WTC11 (cell line): ENCODE results near the gene DSEL. TPM values are rescaled to one million over a fixed set of nuclear protein-coding genes. Genes with fewer than 3 reads are reported as not detected.

Source experiments
- ATAC-seq: fragments of 200-7000 bp; cut with Tn5 transposase; 2 replicates; pipeline ENCODE4 v1.10.0; 2021; ENCODE audit warnings: mild to moderate bottlenecking, moderate library complexity
- CTCF ChIA-PET: fragments of 300-600 bp; sonication (Branson Sonifier 250); formaldehyde crosslinking; loops from one replicate; lab custom pipeline; 2021; ENCODE audit warnings: antibody characterized with exemption; lab: Charles Lee
- POLR2A ChIA-PET: fragments of 350-600 bp; sonication (Branson Sonifier 250); formaldehyde crosslinking; loops from one replicate; lab custom pipeline; 2021; ENCODE audit warnings: antibody characterized with exemption; lab: Charles Lee
- DNase-seq: peaks from one replicate; pipeline ENCODE4 v3.0.0; 2021; ENCODE audit warnings: low spot score
- H3K27ac Mint-ChIP-seq: 2 replicates; pipeline ENCODE4 v1.8.0; 2021; ENCODE audit warnings: mixed read lengths
- H3K27me3 Mint-ChIP-seq: 2 replicates; pipeline ENCODE4 v1.8.0; 2021; ENCODE audit warnings: low read depth, mild to moderate bottlenecking, moderate library complexity, mixed read lengths
- H3K36me3 Mint-ChIP-seq: 2 replicates; pipeline ENCODE4 v1.8.0; 2021; ENCODE audit warnings: mixed read lengths
- H3K4me1 Mint-ChIP-seq: 2 replicates; pipeline ENCODE4 v1.8.0; 2022; ENCODE audit warnings: mixed read lengths
- H3K4me3 Mint-ChIP-seq: 2 replicates; pipeline ENCODE4 v1.8.0; 2021; ENCODE audit warnings: mild to moderate bottlenecking, moderate library complexity, mixed read lengths
- H3K9me3 Mint-ChIP-seq: 2 replicates; pipeline ENCODE4 v1.8.0; 2021; ENCODE audit warnings: mixed read lengths
- ATF1 ChIP-seq: sonication (generic); formaldehyde crosslinking; IDR thresholded peaks from 2 replicates; pipeline ENCODE4 v1.8.1; 2023; ENCODE audit warnings: mild to moderate bottlenecking, moderate library complexity, missing genetic modification reagents
- CBFB ChIP-seq: sonication (generic); formaldehyde crosslinking; IDR thresholded peaks from 2 replicates; pipeline ENCODE4 v1.8.1; 2022; ENCODE audit warnings: mild to moderate bottlenecking, low read depth, missing genetic modification reagents
- CTCF ChIP-seq: fragments of 200-600 bp; IDR thresholded peaks from 2 replicates; pipeline ENCODE4 v1.8.0; 2022; ENCODE audit warnings: antibody characterized with exemption
- E2F1 ChIP-seq: sonication (generic); formaldehyde crosslinking; IDR thresholded peaks from 2 replicates; pipeline ENCODE4 v1.8.0; 2022; ENCODE audit warnings: mild to moderate bottlenecking, missing genetic modification reagents
- E2F4 ChIP-seq: sonication (generic); formaldehyde crosslinking; IDR thresholded peaks from 2 replicates; pipeline ENCODE4 v1.8.1; 2022; ENCODE audit warnings: low read depth, mild to moderate bottlenecking, moderate library complexity, missing genetic modification reagents, borderline replicate concordance
- E2F5 ChIP-seq: sonication (generic); formaldehyde crosslinking; IDR thresholded peaks from 2 replicates; pipeline ENCODE4 v1.8.1; 2022; ENCODE audit warnings: mild to moderate bottlenecking, moderate library complexity, missing genetic modification reagents
- IRF1 ChIP-seq: sonication (generic); formaldehyde crosslinking; IDR thresholded peaks from 2 replicates; pipeline ENCODE4 v1.8.0; 2023; ENCODE audit warnings: missing genetic modification reagents
- JAZF1 ChIP-seq: fragments of 250-450 bp; sonication (Bioruptor Pico); IDR thresholded peaks from 2 replicates; pipeline ENCODE4 v1.9.0; 2021; ENCODE audit warnings: moderate library complexity, mild to moderate bottlenecking, inconsistent platforms
- MAX ChIP-seq: sonication (generic); formaldehyde crosslinking; IDR thresholded peaks from 2 replicates; pipeline ENCODE4 v1.8.0; 2022; ENCODE audit warnings: mild to moderate bottlenecking, missing genetic modification reagents
- MLX ChIP-seq: sonication (generic); formaldehyde crosslinking; IDR thresholded peaks from 2 replicates; pipeline ENCODE4 v1.8.1; 2023; ENCODE audit warnings: mild to moderate bottlenecking, missing genetic modification reagents, moderate library complexity
- MXD4 ChIP-seq: fragments of 250-450 bp; sonication (Bioruptor Pico); IDR thresholded peaks from 2 replicates; pipeline ENCODE4 v1.8.0; 2021; ENCODE audit warnings: mild to moderate bottlenecking, moderate library complexity, borderline replicate concordance
- NFYB ChIP-seq: sonication (generic); formaldehyde crosslinking; conservative IDR thresholded peaks from 2 replicates; pipeline ENCODE4 v1.8.0; 2022; ENCODE audit warnings: low read depth, missing genetic modification reagents
- NR3C1 ChIP-seq: sonication (generic); formaldehyde crosslinking; conservative IDR thresholded peaks from 2 replicates; pipeline ENCODE4 v1.8.1; 2023; ENCODE audit warnings: low read depth, mild to moderate bottlenecking, missing genetic modification reagents
- OVOL2 ChIP-seq: fragments of 250-450 bp; sonication (Bioruptor Pico); IDR thresholded peaks from 2 replicates; pipeline ENCODE4 v1.9.0; 2021; ENCODE audit warnings: mild to moderate bottlenecking, borderline replicate concordance
- PRRX2 ChIP-seq: fragments of 250-450 bp; sonication (Bioruptor Pico); IDR thresholded peaks from 2 replicates; pipeline ENCODE4 v1.8.0; 2021; ENCODE audit warnings: mild to moderate bottlenecking
- SP1 ChIP-seq: sonication (generic); formaldehyde crosslinking; conservative IDR thresholded peaks from 2 replicates; pipeline ENCODE4 v1.8.1; 2022; ENCODE audit warnings: missing genetic modification reagents
- USF2 ChIP-seq: sonication (generic); formaldehyde crosslinking; IDR thresholded peaks from 2 replicates; pipeline ENCODE4 v1.8.1; 2023; ENCODE audit warnings: mild to moderate bottlenecking, missing genetic modification reagents, moderate library complexity
- ZNF121 ChIP-seq: sonication (generic); formaldehyde crosslinking; IDR thresholded peaks from 2 replicates; pipeline ENCODE4 v1.8.0; 2023; ENCODE audit warnings: missing genetic modification reagents
- ZNF416 ChIP-seq: fragments of 250-450 bp; sonication (Bioruptor Pico); IDR thresholded peaks from 2 replicates; pipeline ENCODE4 v1.9.0; 2021; ENCODE audit warnings: mild to moderate bottlenecking, inconsistent platforms
- ZSCAN18 ChIP-seq: fragments of 250-450 bp; sonication (Bioruptor Pico); IDR thresholded peaks from 2 replicates; pipeline ENCODE4 v2.1.2; 2022; ENCODE audit warnings: mild to moderate bottlenecking, moderate library complexity
- total RNA-seq: library from RNA; stranded (reverse); gene quantifications from 3 replicates; pipeline ENCODE4 v1.2.3, GENCODE V29; 2021

DSEL gene
- total RNA-seq, 1 experiment from 2014 or later: 33.4 TPM

- ChIA-PET POLR2A (no interaction called here), CTCF (no interaction called here)
- no peak for DNase-seq
- Mint-ChIP-seq H3K27me3 (no peaks in the 10 kb centered on the region; the same call in 1 of the 2 replicates), H3K4me3 (no peak overlapping the region), H3K9me3 (peaks cover 28% of the 10 kb centered on the region), H3K4me1 (peaks cover 6% of the 10 kb centered on the region), H3K36me3 (peaks cover 14% of the 10 kb centered on the region; the same call in 1 of the 2 replicates), H3K27ac (no peak overlapping the region)
- TF ChIP-seq NR3C1 (CRISPR knock-in tag) (no peak), E2F1 (no peak), JAZF1 (no peak)
- ATAC-seq: no peak
These were observed 36.9 kb upstream of the DSEL start for GRCh38 chr18:67553437-67553836.

GRCh38 chr18:67550872-67551520 lies 34.5 kb upstream of the DSEL start:
- Mint-ChIP-seq H3K27me3 (no peaks in the 10 kb centered on the region), H3K4me3 (no peak overlapping the region), H3K27ac (no peak overlapping the region), H3K9me3 (peaks cover 6% of the 10 kb centered on the region), H3K4me1 (peaks cover 6% of the 10 kb centered on the region), H3K36me3 (no peaks in the 10 kb centered on the region)
- ChIA-PET POLR2A (no interaction called here), CTCF (interaction anchor here (0.7 kb wide), 1 partner anchor 155 kb away, joined by 3 read pairs; no protein-coding TSS in a partner anchor)
- ATAC-seq (no peak), DNase-seq (no peak)
- no peak for TF ChIP-seq E2F1
- no peak for TF ChIP-seq IRF1 (CRISPR knock-in tag)
- no peak for TF ChIP-seq NFYB
- no peak for TF ChIP-seq E2F5
- no peak for TF ChIP-seq MXD4 (CRISPR knock-in tag)
- no peak for TF ChIP-seq OVOL2 (CRISPR knock-in tag)

- ChIA-PET POLR2A (interaction anchor here (0.6 kb wide), 1 partner anchor 160 kb away, joined by 4 read pairs; no protein-coding TSS in a partner anchor), CTCF (no interaction called here)
- DNase-seq (no peak), ATAC-seq (no peak)
- H3K9me3 Mint-ChIP-seq: no peaks in the 10 kb centered on the region
- peaks cover 6% of the 10 kb centered on the region for H3K4me1 Mint-ChIP-seq
- H3K27me3 Mint-ChIP-seq: no peaks in the 10 kb centered on the region
- no peak overlapping the region for H3K4me3 Mint-ChIP-seq
- no peak overlapping the region for H3K27ac Mint-ChIP-seq
- no peaks in the 10 kb centered on the region for H3K36me3 Mint-ChIP-seq
- TF ChIP-seq E2F4 (no peak), USF2 (CRISPR knock-in tag) (no peak), ZSCAN18 (CRISPR knock-in tag) (no peak), ZNF121 (CRISPR knock-in tag) (no peak), CTCF (no peak), PRRX2 (no peak), CBFB (CRISPR knock-in tag) (no peak), ZNF416 (no peak), MLX (CRISPR knock-in tag) (no peak), MAX (no peak), SP1 (CRISPR knock-in tag) (no peak), ATF1 (CRISPR knock-in tag) (no peak)
These were observed 33.4 kb upstream of the DSEL start for GRCh38 chr18:67549946-67550345.
